SU-DHL-6 (cell line): Measurements from ENCODE around the gene NINJ2.

Experiments
- H2AFZ ChIP-seq: fragments of 200-600 bp; sonication (generic); 2 replicates; pipeline ENCODE4 v1.6.1; 2014; ENCODE audit warnings: low read depth, mild to moderate bottlenecking, moderate library complexity, mixed read lengths, antibody characterized with exemption, low read length; ENCODE audit not compliant: severe bottlenecking
- H3F3A ChIP-seq: fragments of 200-600 bp; shearing (Covaris generic); 2 replicates; pipeline ENCODE4 v1.6.0; 2016; ENCODE audit warnings: antibody characterized with exemption, mild to moderate bottlenecking; ENCODE audit not compliant: insufficient read depth
- H3K27ac ChIP-seq: fragments of 200-600 bp; sonication (generic); 2 replicates; pipeline ENCODE4 v1.5.1; 2016; ENCODE audit warnings: low read depth, mild to moderate bottlenecking, low read length, moderate library complexity, mixed read lengths
- H3K27me3 ChIP-seq: fragments of 200-600 bp; sonication (generic), shearing (Covaris generic); 2 replicates; pipeline ENCODE4 v1.6.0; 2014; ENCODE audit warnings: mild to moderate bottlenecking, low read length
- H3K36me3 ChIP-seq: fragments of 200-600 bp; sonication (generic); 2 replicates; pipeline ENCODE4 v1.6.1; 2014; ENCODE audit warnings: mild to moderate bottlenecking, low read length, mixed read lengths
- H3K4me2 ChIP-seq: fragments of 300-600, 200-600 bp; shearing (Covaris generic), sonication (generic); 2 replicates; pipeline ENCODE4 v1.6.0; 2014; ENCODE audit warnings: low read length, low read depth, mild to moderate bottlenecking; ENCODE audit not compliant: poor library complexity, severe bottlenecking
- H3K4me3 ChIP-seq: fragments of 200-600 bp; sonication (generic); 2 replicates; pipeline ENCODE4 v1.5.1; 2014; ENCODE audit warnings: antibody characterized with exemption, low read length, mild to moderate bottlenecking, mixed read lengths; ENCODE audit not compliant: insufficient read depth, poor library complexity, severe bottlenecking
- H3K79me2 ChIP-seq: fragments of 200-600 bp; sonication (generic); 2 replicates; pipeline ENCODE4 v1.6.1; 2014; ENCODE audit warnings: mild to moderate bottlenecking, low read length, moderate library complexity; ENCODE audit not compliant: insufficient read depth
- H3K9ac ChIP-seq: fragments of 200-600 bp; sonication (generic); 2 replicates; pipeline ENCODE4 v1.7.0; 2014; ENCODE audit warnings: mild to moderate bottlenecking, low read length
- H3K9me2 ChIP-seq: fragments of 200-600 bp; sonication (generic); replicated peaks from 2 replicates; pipeline ENCODE4 v1.6.1; 2014; ENCODE audit warnings: low read length; ENCODE audit not compliant: insufficient read depth
- H3K9me3 ChIP-seq: fragments of 200-600 bp; sonication (generic); 2 replicates; pipeline ENCODE4 v1.6.1; 2014; ENCODE audit warnings: low read length, mixed read lengths; ENCODE audit not compliant: insufficient read depth
- H4K20me1 ChIP-seq: fragments of 200-600 bp; sonication (generic); 2 replicates; pipeline ENCODE4 v1.6.1; 2014; ENCODE audit warnings: low read depth, mild to moderate bottlenecking, antibody characterized with exemption, low read length, moderate library complexity, mixed read lengths
- EZH2phosphoT487 ChIP-seq: fragments of 200-600 bp; sonication (generic), shearing (Covaris generic); conservative IDR thresholded peaks from 2 replicates; pipeline ENCODE4 v1.6.1; 2018; ENCODE audit warnings: mild to moderate bottlenecking, antibody characterized with exemption, low read length, moderate library complexity, mixed read lengths
- TF ChIP-seq, protein P1 (sequence below): fragments of 200-600 bp; sonication (generic); IDR thresholded peaks from one replicate; pipeline ENCODE4 v1.5.1; 2017; ENCODE audit warnings: antibody characterized with exemption, mild to moderate bottlenecking, low read length, moderate library complexity; ENCODE audit not compliant: insufficient read depth, poor library complexity, severe bottlenecking

The NINJ2 gene

DNA sequence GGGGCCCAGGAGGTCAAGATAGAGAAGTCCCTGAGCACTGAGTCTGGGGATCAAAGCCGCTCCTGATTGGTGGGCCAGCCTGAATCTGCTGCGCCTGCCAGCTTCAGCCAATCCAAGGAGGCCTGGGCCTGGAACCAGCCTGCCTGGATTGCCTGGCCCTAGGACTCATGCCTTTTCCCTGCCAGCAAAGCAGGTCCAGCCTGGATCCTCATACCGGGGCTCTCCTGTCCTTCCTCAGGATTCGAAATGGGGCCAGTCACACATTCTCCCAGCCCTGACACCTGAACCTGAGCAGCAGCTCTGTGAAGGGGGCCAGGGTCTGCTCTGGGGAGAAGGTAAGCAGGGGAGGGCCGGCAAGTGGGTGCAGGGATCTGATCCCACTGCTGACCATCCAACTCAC, 81.9 kb downstream of the NINJ2 start:
- H3K27me3 ChIP-seq: no peaks in the 10 kb centered on the region
- TF ChIP-seq EZH2phosphoT487: no peak
- TF ChIP-seq, protein P1, sequence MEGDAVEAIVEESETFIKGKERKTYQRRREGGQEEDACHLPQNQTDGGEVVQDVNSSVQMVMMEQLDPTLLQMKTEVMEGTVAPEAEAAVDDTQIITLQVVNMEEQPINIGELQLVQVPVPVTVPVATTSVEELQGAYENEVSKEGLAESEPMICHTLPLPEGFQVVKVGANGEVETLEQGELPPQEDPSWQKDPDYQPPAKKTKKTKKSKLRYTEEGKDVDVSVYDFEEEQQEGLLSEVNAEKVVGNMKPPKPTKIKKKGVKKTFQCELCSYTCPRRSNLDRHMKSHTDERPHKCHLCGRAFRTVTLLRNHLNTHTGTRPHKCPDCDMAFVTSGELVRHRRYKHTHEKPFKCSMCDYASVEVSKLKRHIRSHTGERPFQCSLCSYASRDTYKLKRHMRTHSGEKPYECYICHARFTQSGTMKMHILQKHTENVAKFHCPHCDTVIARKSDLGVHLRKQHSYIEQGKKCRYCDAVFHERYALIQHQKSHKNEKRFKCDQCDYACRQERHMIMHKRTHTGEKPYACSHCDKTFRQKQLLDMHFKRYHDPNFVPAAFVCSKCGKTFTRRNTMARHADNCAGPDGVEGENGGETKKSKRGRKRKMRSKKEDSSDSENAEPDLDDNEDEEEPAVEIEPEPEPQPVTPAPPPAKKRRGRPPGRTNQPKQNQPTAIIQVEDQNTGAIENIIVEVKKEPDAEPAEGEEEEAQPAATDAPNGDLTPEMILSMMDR: no peak
- no peak overlapping the region for H3K4me3 ChIP-seq
- no peaks in the 10 kb centered on the region for H3K9me2 ChIP-seq
- H3K9ac ChIP-seq: no peak overlapping the region
- H3K79me2 ChIP-seq: no peaks in the 10 kb centered on the region
- no peak overlapping the region for H3K4me2 ChIP-seq
- H3K9me3 ChIP-seq: no peaks in the 10 kb centered on the region
- no peaks in the 10 kb centered on the region for H3K36me3 ChIP-seq
- no peak overlapping the region for H2AFZ ChIP-seq
- H3F3A ChIP-seq: no peaks in the 10 kb centered on the region
- H4K20me1 ChIP-seq: no peaks in the 10 kb centered on the region
- H3K27ac ChIP-seq: no peak overlapping the region

DNA sequence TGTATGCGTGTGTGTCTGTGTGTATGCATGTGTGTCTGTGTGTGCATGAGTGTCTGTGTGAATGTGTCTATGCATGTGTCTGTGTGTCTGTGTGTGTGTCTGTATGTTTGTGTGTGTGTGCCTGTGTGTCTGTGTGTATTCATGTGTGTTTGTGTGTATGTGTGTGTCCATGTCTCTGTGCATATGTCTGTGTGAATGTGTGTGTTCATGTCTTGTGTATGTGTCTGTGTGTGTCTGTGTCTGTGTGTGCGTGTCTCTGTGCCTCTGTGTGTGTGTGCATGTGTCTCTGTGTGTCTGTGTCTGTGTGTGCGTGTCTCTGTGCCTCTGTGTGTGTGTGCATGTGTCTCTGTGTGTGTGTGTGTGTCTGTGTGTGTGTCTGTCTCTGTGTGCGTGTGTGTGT, 82.4 kb downstream of the NINJ2 start:
- no peak for TF ChIP-seq EZH2phosphoT487
- TF ChIP-seq, protein P1: no peak
- Histone ChIP-seq H3K9ac (no peak overlapping the region), H3K27ac (no peak overlapping the region), H3K79me2 (no peaks in the 10 kb centered on the region), H3K9me2 (no peaks in the 10 kb centered on the region), H3K9me3 (no peaks in the 10 kb centered on the region), H2AFZ (no peak overlapping the region), H3K36me3 (no peaks in the 10 kb centered on the region), H3F3A (no peaks in the 10 kb centered on the region), H4K20me1 (no peaks in the 10 kb centered on the region), H3K4me3 (no peak overlapping the region), H3K27me3 (no peaks in the 10 kb centered on the region), H3K4me2 (no peak overlapping the region)

DNA sequence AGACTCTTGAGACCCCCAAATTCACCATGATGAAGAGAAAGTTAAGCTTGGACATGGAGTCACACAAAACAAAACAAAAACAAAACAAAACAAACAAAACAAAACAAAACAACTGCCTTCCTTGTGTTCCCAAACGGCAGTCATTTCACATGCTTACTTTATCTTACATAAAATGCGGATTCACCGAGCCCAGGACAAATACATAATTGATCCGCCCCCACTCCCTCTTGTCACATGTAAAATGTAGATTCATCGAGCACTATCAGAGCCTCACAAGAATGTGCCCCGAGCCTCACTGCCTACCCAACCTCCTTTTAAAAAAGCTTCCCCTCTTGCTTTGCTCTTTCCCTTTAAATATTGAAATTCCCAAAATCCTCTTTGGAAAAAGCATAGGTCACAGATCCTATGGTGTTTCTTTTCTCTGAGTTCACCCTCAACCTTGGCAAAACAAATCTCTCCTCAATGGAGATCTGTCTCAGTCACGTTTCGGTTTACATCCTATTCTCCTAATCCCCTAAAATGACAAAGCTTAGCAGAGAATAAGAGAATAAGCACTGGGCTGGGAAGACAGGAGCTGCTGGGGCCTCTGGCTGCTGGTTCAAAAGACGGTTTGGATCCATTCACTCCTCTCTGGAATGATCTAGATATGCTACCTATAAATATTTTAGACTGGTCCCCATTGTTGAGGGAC, 83.7 kb downstream of the NINJ2 start:
- Histone ChIP-seq H3F3A (no peaks in the 10 kb centered on the region), H3K79me2 (no peaks in the 10 kb centered on the region), H3K36me3 (no peaks in the 10 kb centered on the region), H3K27me3 (no peaks in the 10 kb centered on the region), H3K9me2 (no peaks in the 10 kb centered on the region), H3K9me3 (no peaks in the 10 kb centered on the region), H2AFZ (no peak overlapping the region), H3K4me2 (no peak overlapping the region), H3K27ac (no peak overlapping the region), H4K20me1 (no peaks in the 10 kb centered on the region), H3K4me3 (no peak overlapping the region), H3K9ac (no peak overlapping the region)
- TF ChIP-seq EZH2phosphoT487: no peak
- TF ChIP-seq, protein P1: no peak
